B cell (primary cell): Measurements from ENCODE around the gene FSIP1. TPM values are rescaled to one million over a fixed set of nuclear protein-coding genes. Genes with fewer than 3 reads are reported as not detected.

Experiments used
- ATAC-seq: fragments of 200-7000 bp; cut with Tn5 transposase; one replicate; pipeline ENCODE4 v1.10.0; 2021; ENCODE audit warnings: low read depth, mild to moderate bottlenecking, moderate number of reproducible peaks, moderate library complexity
- CTCF ChIA-PET: fragments of 350-600 bp; sonication (Branson Sonifier 250); formaldehyde crosslinking; loops from one replicate; lab custom pipeline; 2021; ENCODE audit warnings: antibody characterized with exemption, inconsistent platforms; lab: Charles Lee
- POLR2A ChIA-PET: fragments of 350-600 bp; sonication (Branson Sonifier 250); formaldehyde crosslinking; loops from one replicate; lab custom pipeline; 2021; ENCODE audit warnings: antibody characterized with exemption; lab: Charles Lee
- DNase-seq: peaks from one replicate; pipeline ENCODE4 v3.0.0; 2013
- H2AFZ ChIP-seq: 2 replicates; pipeline ENCODE4 v1.6.1; 2012; ENCODE audit warnings: mild to moderate bottlenecking, low read depth, low read length; ENCODE audit not compliant: insufficient read depth, poor library complexity, severe bottlenecking
- H3K27ac ChIP-seq, 2 donors: 1 replicate in 1 of 2; 2 replicates in 1 of 2; pipeline ENCODE4 v1.5.1; 2012 to 2013; ENCODE audit warnings: low read length in 2 of 2, mild to moderate bottlenecking in 2 of 2, moderate library complexity in 1 of 2
- H3K27me3 ChIP-seq, 4 experiments: fragments of 200-600 bp in 1 of 4; sonication (generic) in 1 of 4; replicated peaks in 1 of 4; 1 replicate in 2 of 4; 2 replicates in 2 of 4; pipeline versions ENCODE4 v1.6.1 to v1.7.0; 2013 to 2016; ENCODE audit warnings: low read length in 3 of 4, mild to moderate bottlenecking in 2 of 4, mixed read lengths in 1 of 4, moderate library complexity in 1 of 4; ENCODE audit not compliant: insufficient read depth in 4 of 4, control insufficient read depth in 3 of 4; ENCODE audit errors: control extremely low read depth in 1 of 4
- H3K36me3 ChIP-seq, 2 experiments: replicated peaks in 1 of 2; 1 replicate in 1 of 2; 2 replicates in 1 of 2; pipeline versions ENCODE4 v1.6.1 to v1.7.1; 2013; ENCODE audit warnings: low read length in 1 of 2; ENCODE audit not compliant: insufficient read depth in 2 of 2, control insufficient read depth in 1 of 2; ENCODE audit errors: control extremely low read depth in 1 of 2, extremely low read depth in 1 of 2
- H3K4me1 ChIP-seq, 2 donors: fragments of 200-600 bp in 1 of 2; sonication (generic) in 1 of 2; 1 replicate in 1 of 2; 2 replicates in 1 of 2; pipeline versions ENCODE4 v1.5.1 to v1.6.1; 2013 to 2017; ENCODE audit warnings: low read length in 2 of 2; ENCODE audit not compliant: control insufficient read depth in 2 of 2, insufficient read depth in 2 of 2
- H3K4me2 ChIP-seq: replicated peaks from 2 replicates; pipeline ENCODE3; 2012; ENCODE audit warnings: mild to moderate bottlenecking, low read depth, low read length; ENCODE audit not compliant: poor library complexity, severe bottlenecking
- H3K4me3 ChIP-seq, 5 experiments: fragments of 200-600 bp in 1 of 5; sonication (generic) in 1 of 5; 1 replicate in 3 of 5; 2 replicates in 2 of 5; pipeline versions ENCODE4 v1.5.1 to v1.7.0; 2011 to 2016; ENCODE audit warnings: low read length in 4 of 5, mild to moderate bottlenecking in 4 of 5, low read depth in 2 of 5, control low read depth in 1 of 5, moderate library complexity in 1 of 5; ENCODE audit not compliant: insufficient read depth in 1 of 5; ENCODE audit errors: control extremely low read depth in 1 of 5, extremely low read depth in 1 of 5
- H3K79me2 ChIP-seq: fragments of 200-600 bp; sonication (generic); one replicate; pipeline ENCODE4 v1.6.0; 2016; ENCODE audit warnings: low read length; ENCODE audit not compliant: control insufficient read depth, insufficient read depth
- H3K9ac ChIP-seq: fragments of 200-600 bp; sonication (generic); 2 replicates; pipeline ENCODE4 v1.6.1; 2017; ENCODE audit warnings: mild to moderate bottlenecking, low read length, moderate library complexity
- H3K9me3 ChIP-seq, 3 donors: one replicate each; pipeline versions ENCODE4 v1.6.1 to v1.7.1; 2013; ENCODE audit warnings: low read length in 2 of 3; ENCODE audit not compliant: control insufficient read depth in 2 of 3, insufficient read depth in 1 of 3; ENCODE audit errors: control extremely low read depth in 1 of 3
- H4K20me1 ChIP-seq: 2 replicates; pipeline ENCODE4 v1.6.0; 2012; ENCODE audit warnings: mild to moderate bottlenecking, low read length; ENCODE audit not compliant: insufficient read depth, control insufficient read depth, poor library complexity, severe bottlenecking
- H3K27ac Mint-ChIP-seq: one replicate; pipeline ENCODE4 v1.8.0; 2021; ENCODE audit warnings: mixed read lengths
- H3K27me3 Mint-ChIP-seq: one replicate; pipeline ENCODE4 v1.8.0; 2021; ENCODE audit warnings: mixed read lengths
- H3K4me1 Mint-ChIP-seq: one replicate; pipeline ENCODE4 v1.8.0; 2021; ENCODE audit warnings: mixed read lengths
- H3K4me3 Mint-ChIP-seq: one replicate; pipeline ENCODE4 v1.8.0; 2021; ENCODE audit warnings: mixed read lengths
- H3K9me3 Mint-ChIP-seq: one replicate; pipeline ENCODE4 v1.8.0; 2022; ENCODE audit warnings: mixed read lengths; ENCODE audit not compliant: insufficient read depth
- EZH2 ChIP-seq: IDR thresholded peaks from 2 replicates; pipeline ENCODE4 v1.6.1; 2012; ENCODE audit warnings: borderline replicate concordance, low read depth, mild to moderate bottlenecking, moderate library complexity, low read length; ENCODE audit not compliant: insufficient read depth, poor library complexity, severe bottlenecking
- WGBS: methylation state at CpG from one replicate; pipeline ENCODE4 v1.1.5; 2013; ENCODE audit warnings: missing lambda C conversion rate; ENCODE audit not compliant: insufficient coverage; 5-methylcytosine and 5-hydroxymethylcytosine counted together
- intact Hi-C: fragments of 100-400 bp; cut with micrococcal nuclease; formaldehyde crosslinking; loops from one replicate; pipeline ENCODE4 v1.10.0; 2022
- polyA plus RNA-seq: library from polyadenylated mRNA; depleted of rRNA; stranded (reverse); fragments of >200 nt; gene quantifications from 2 replicates; pipeline ENCODE4 v1.2.3, GENCODE V29; 2012
- total RNA-seq, 2 donors: library from RNA; stranded (reverse); fragments of 120-200 nt in 1 of 2; gene quantifications; 1 replicate in 1 of 2; 2 replicates in 1 of 2; pipeline versions ENCODE4 v1.2.3 to v1.2.4, GENCODE V29; 2013 to 2022
- TF ChIP-seq, protein P1 (sequence below): fragments of 200-600 bp; IDR thresholded peaks from one replicate; pipeline ENCODE4 v1.8.0; 2022; ENCODE audit warnings: antibody characterized with exemption, mild to moderate bottlenecking

The FSIP1 gene
- total and polyA plus RNA-seq, 2 donors (not counting 1 experiment from before 2014, with no cell fraction given), result 0.19 to 0.49 TPM

DNA sequence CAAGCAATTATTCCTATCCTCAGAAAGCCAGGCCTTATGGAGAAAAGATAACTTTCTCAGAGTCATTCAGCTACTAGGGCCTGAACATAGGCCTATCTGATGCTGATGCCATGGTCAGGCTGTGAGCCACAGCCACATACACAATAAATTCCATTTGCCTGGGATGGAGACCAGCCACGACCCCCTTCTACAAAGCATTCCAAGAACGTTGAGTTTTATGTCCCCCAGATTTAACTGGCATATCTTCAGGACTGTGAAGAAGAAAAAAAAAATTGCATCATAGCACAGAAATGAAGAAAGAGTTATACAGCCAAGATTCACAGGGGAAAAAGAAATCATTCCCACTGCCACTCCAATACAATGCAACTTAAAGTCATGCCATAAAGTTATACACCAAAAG lies 101.8 kb downstream of the FSIP1 start:
- no peak for DNase-seq
- Histone ChIP-seq H3K4me3 (no peak overlapping the region), H3K27ac (no peak overlapping the region), H2AFZ (no peak overlapping the region), H3K4me2 (no peak overlapping the region), H3K36me3 (no peaks in the 10 kb centered on the region), H3K9me3 (no peaks in the 10 kb centered on the region), H3K4me1 (no peaks in the 10 kb centered on the region), H4K20me1 (no peaks in the 10 kb centered on the region), H3K27me3 (no peaks in the 10 kb centered on the region), H3K79me2 (no peaks in the 10 kb centered on the region), H3K9ac (no peak overlapping the region)
- ChIA-PET CTCF (interaction anchor here (1.6 to 2.7 kb wide), 2 partner anchors 12 to 76 kb away, joined by 4 to 9 read pairs; no protein-coding TSS in a partner anchor), POLR2A (no interaction called here)
- no peak overlapping the region for H3K4me3 Mint-ChIP-seq
- H3K4me1 Mint-ChIP-seq, result no peaks in the 10 kb centered on the region
- intact Hi-C loops, result no loop called here
- no peaks in the 10 kb centered on the region for H3K9me3 Mint-ChIP-seq
- H3K27me3 Mint-ChIP-seq, result no peaks in the 10 kb centered on the region
- no peak overlapping the region for H3K27ac Mint-ChIP-seq
- WGBS, result no CpG with 5 or more reads among the region's 2 CpGs
- no peak for ATAC-seq
- TF ChIP-seq, protein P1, sequence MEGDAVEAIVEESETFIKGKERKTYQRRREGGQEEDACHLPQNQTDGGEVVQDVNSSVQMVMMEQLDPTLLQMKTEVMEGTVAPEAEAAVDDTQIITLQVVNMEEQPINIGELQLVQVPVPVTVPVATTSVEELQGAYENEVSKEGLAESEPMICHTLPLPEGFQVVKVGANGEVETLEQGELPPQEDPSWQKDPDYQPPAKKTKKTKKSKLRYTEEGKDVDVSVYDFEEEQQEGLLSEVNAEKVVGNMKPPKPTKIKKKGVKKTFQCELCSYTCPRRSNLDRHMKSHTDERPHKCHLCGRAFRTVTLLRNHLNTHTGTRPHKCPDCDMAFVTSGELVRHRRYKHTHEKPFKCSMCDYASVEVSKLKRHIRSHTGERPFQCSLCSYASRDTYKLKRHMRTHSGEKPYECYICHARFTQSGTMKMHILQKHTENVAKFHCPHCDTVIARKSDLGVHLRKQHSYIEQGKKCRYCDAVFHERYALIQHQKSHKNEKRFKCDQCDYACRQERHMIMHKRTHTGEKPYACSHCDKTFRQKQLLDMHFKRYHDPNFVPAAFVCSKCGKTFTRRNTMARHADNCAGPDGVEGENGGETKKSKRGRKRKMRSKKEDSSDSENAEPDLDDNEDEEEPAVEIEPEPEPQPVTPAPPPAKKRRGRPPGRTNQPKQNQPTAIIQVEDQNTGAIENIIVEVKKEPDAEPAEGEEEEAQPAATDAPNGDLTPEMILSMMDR, result no peak
- no peak for TF ChIP-seq EZH2

DNA sequence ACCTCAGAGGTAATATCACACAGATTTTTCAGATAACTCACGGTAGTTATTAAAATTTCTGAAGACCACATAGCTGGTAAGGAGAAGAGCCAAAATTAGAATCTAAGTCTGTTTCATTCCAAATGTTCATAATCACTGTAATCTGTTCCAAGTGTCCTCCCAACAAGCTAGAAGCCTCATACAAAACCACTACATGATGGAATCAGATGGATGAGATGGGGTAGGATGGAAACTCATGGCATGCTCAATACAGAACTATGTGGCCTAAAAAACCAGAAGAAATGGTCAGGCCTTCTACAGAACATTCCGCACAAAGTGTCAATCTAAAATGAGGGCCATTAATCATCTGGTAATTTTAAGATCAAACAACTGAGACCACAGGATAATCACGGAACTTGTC lies 110.0 kb downstream of the FSIP1 start:
- WGBS, result 100% methylated on average over 2 of the region's 3 CpGs
- H3K27ac ChIP-seq, result no peak overlapping the region
- H3K79me2 ChIP-seq, result no peaks in the 10 kb centered on the region
- H3K9ac ChIP-seq, result no peak overlapping the region
- no peaks in the 10 kb centered on the region for H3K36me3 ChIP-seq
- H3K4me2 ChIP-seq, result no peak overlapping the region
- no peaks in the 10 kb centered on the region for H4K20me1 ChIP-seq
- DNase-seq (no peak), ATAC-seq (no peak)
- TF ChIP-seq, protein P1, result no peak
- TF ChIP-seq EZH2, result no peak
- H3K4me1 Mint-ChIP-seq, result no peaks in the 10 kb centered on the region
- no peaks in the 10 kb centered on the region for H3K27me3 ChIP-seq
- H3K9me3 ChIP-seq, result no peaks in the 10 kb centered on the region
- no peaks in the 10 kb centered on the region for H3K9me3 Mint-ChIP-seq
- intact Hi-C loops, result no loop called here
- no peaks in the 10 kb centered on the region for H3K27me3 Mint-ChIP-seq
- no peak overlapping the region for H3K27ac Mint-ChIP-seq
- H3K4me1 ChIP-seq, result no peaks in the 10 kb centered on the region
- H3K4me3 Mint-ChIP-seq, result no peak overlapping the region
- no peak overlapping the region for H3K4me3 ChIP-seq
- H2AFZ ChIP-seq, result no peak overlapping the region
- ChIA-PET CTCF (no interaction called here), POLR2A (no interaction called here)
